Endothelial cell of umbilical vein (primary cell): ENCODE measurements around the gene SHISA9. TPM values are rescaled to one million over a fixed set of nuclear protein-coding genes. Genes with fewer than 3 reads are reported as not detected.

ENCODE experiments used
- BruUV-seq: library from RNA; stranded (reverse); fragments of 400-500 nt; replicated peaks from 2 replicates; lab custom pipeline; 2021; lab: Mats Ljungman, UMichigan
- CTCF ChIA-PET: fragments of 300-600, 350-600 bp; sonication (Branson Sonifier 250); formaldehyde crosslinking; loops from one replicate; lab custom pipeline; 2021; ENCODE audit warnings: antibody characterized with exemption, inconsistent platforms; lab: Charles Lee
- POLR2A ChIA-PET: fragments of 300-600, 350-600 bp; sonication (Branson Sonifier 250); formaldehyde crosslinking; loops from one replicate; lab custom pipeline; 2021; ENCODE audit warnings: antibody characterized with exemption, inconsistent platforms; lab: Charles Lee
- DNase-seq: peaks from one replicate; pipeline ENCODE4 v3.0.0-alpha.2; 2011; ENCODE audit warnings: low read depth, low spot score
- FAIRE-seq: peaks from 2 replicates; lab custom pipeline; 2011; peaks lifted over from hg19 to GRCh38; lab: Jason Lieb, UNC
- H2AFZ ChIP-seq: 2 replicates; pipeline ENCODE4 v1.6.0; 2012; ENCODE audit warnings: low read depth, low read length, control low read depth, inconsistent platforms
- H3K27ac ChIP-seq: 2 replicates; pipeline ENCODE4 v1.5.1; 2011; ENCODE audit warnings: low read depth, mild to moderate bottlenecking, control low read depth, low read length, moderate library complexity; ENCODE audit not compliant: insufficient read depth
- H3K27me3 ChIP-seq, 2 experiments: 2 replicates each; pipeline versions ENCODE4 v1.6.0 to v1.6.1; 2011; ENCODE audit warnings: low read length in 2 of 2, mixed read lengths in 1 of 2; ENCODE audit not compliant: control insufficient read depth in 2 of 2, insufficient read depth in 2 of 2
- H3K36me3 ChIP-seq, 2 experiments: 2 replicates in 1 of 2; 3 replicates in 1 of 2; pipeline ENCODE4 v1.5.1; 2011; ENCODE audit warnings: low read length in 2 of 2, mild to moderate bottlenecking in 1 of 2, moderate library complexity in 1 of 2; ENCODE audit not compliant: control insufficient read depth in 2 of 2, insufficient read depth in 2 of 2; ENCODE audit errors: extremely low read depth in 1 of 2
- H3K4me1 ChIP-seq: 3 replicates; pipeline ENCODE4 v1.5.1; 2011; ENCODE audit warnings: mild to moderate bottlenecking, low read length; ENCODE audit not compliant: control insufficient read depth, insufficient read depth; ENCODE audit errors: extremely low read depth
- H3K4me2 ChIP-seq: 2 replicates; pipeline ENCODE4 v1.6.1; 2011; ENCODE audit warnings: low read length, control low read depth, mixed read lengths; ENCODE audit not compliant: insufficient read depth
- H3K4me3 ChIP-seq, 3 experiments: fragments of 200-600 bp in 1 of 3; sonication (generic), shearing (Covaris generic) in 1 of 3; replicated peaks in 1 of 3; 2 replicates each; pipeline ENCODE4 v1.5.1; 2011 to 2016; ENCODE audit warnings: control low read depth in 3 of 3, low read length in 3 of 3, mild to moderate bottlenecking in 2 of 3, inconsistent platforms in 1 of 3, low read depth in 1 of 3, moderate library complexity in 1 of 3; ENCODE audit not compliant: insufficient read depth in 1 of 3
- H3K79me2 ChIP-seq: 2 replicates; pipeline ENCODE4 v1.6.0; 2012; ENCODE audit warnings: low read length, inconsistent platforms; ENCODE audit not compliant: control insufficient read depth, insufficient read depth
- H3K9ac ChIP-seq: replicated peaks from 2 replicates; pipeline ENCODE3; 2011; ENCODE audit warnings: low read length, control low read depth; ENCODE audit not compliant: insufficient read depth; ENCODE audit errors: extremely low read depth
- H3K9me1 ChIP-seq: replicated peaks from 3 replicates; pipeline ENCODE4 v1.6.0; 2011; ENCODE audit warnings: mild to moderate bottlenecking, low read length; ENCODE audit not compliant: control insufficient read depth, insufficient read depth; ENCODE audit errors: extremely low read depth
- H3K9me3 ChIP-seq: replicated peaks from 2 replicates; pipeline ENCODE4 v1.5.1; 2012; ENCODE audit warnings: low read length, inconsistent platforms; ENCODE audit not compliant: control insufficient read depth, insufficient read depth
- H4K20me1 ChIP-seq: replicated peaks from 2 replicates; pipeline ENCODE3; 2011; ENCODE audit warnings: mild to moderate bottlenecking, low read length; ENCODE audit not compliant: control insufficient read depth, insufficient read depth; ENCODE audit errors: extremely low read depth
- CTCF ChIP-seq, 2 donors: IDR thresholded peaks; 1 replicate in 1 of 2; 2 replicates in 1 of 2; pipeline ENCODE4 v1.5.1; 2011; ENCODE audit warnings: low read length in 2 of 2, mild to moderate bottlenecking in 2 of 2, moderate library complexity in 2 of 2, control low read depth in 1 of 2, inconsistent platforms in 1 of 2, low read depth in 1 of 2; ENCODE audit not compliant: insufficient read depth in 1 of 2; ENCODE audit errors: extremely low read depth in 1 of 2
- EZH2 ChIP-seq: IDR thresholded peaks from 2 replicates; pipeline ENCODE4 v1.6.1; 2012; ENCODE audit warnings: borderline replicate concordance, low read depth, mild to moderate bottlenecking, moderate library complexity, low read length, inconsistent platforms; ENCODE audit not compliant: severe bottlenecking
- FOS ChIP-seq: IDR thresholded peaks from 2 replicates; pipeline ENCODE4 v1.6.1; 2011; ENCODE audit warnings: mild to moderate bottlenecking, low read length, moderate library complexity, borderline replicate concordance; ENCODE audit not compliant: insufficient read depth
- GATA2 ChIP-seq: IDR thresholded peaks from 2 replicates; pipeline ENCODE4 v1.7.0; 2011; ENCODE audit warnings: low read depth, mild to moderate bottlenecking, moderate library complexity, mixed read lengths, low read length; ENCODE audit not compliant: insufficient read length, insufficient read depth
- JUN ChIP-seq: IDR thresholded peaks from 2 replicates; pipeline ENCODE4 v1.6.1; 2011; ENCODE audit warnings: borderline replicate concordance, low read depth; ENCODE audit not compliant: insufficient read length, insufficient read depth
- MAX ChIP-seq: IDR thresholded peaks from 2 replicates; pipeline ENCODE4 v1.6.1; 2011; ENCODE audit not compliant: insufficient read depth, insufficient read length
- MYC ChIP-seq: IDR thresholded peaks from one replicate; pipeline ENCODE4 v1.6.1; 2011; ENCODE audit warnings: mild to moderate bottlenecking, low read depth, low read length
- POLR2A ChIP-seq: IDR thresholded peaks from 2 replicates; pipeline ENCODE4 v1.6.1; 2012; ENCODE audit warnings: low read depth, mild to moderate bottlenecking, control low read depth, low read length
- POLR2AphosphoS5 ChIP-seq: IDR thresholded peaks from 2 replicates; pipeline ENCODE4 v1.6.1; 2012; ENCODE audit warnings: low read depth, mild to moderate bottlenecking, control low read depth, low read length, moderate library complexity; ENCODE audit not compliant: insufficient read depth
- dilution Hi-C: fragments of 300-500 bp; cut with MboI; formaldehyde crosslinking; loops from one replicate; pipeline ENCODE4 v1.15.0; 2019; ENCODE audit warnings: low sequenced_read_pairs; ENCODE audit not compliant: extremely low pct_ligation_motif_present
- intact Hi-C: fragments of 100-400 bp; cut with micrococcal nuclease; formaldehyde crosslinking; loops from one replicate; pipeline ENCODE4 v1.10.0; 2022
- polyA plus RNA-seq, 4 experiments: library from polyadenylated mRNA; depleted of rRNA in 3 of 4; stranded (reverse) in 3 of 4; unstranded in 1 of 4; fragments of >200 nt; gene quantifications; 2 replicates each; pipeline versions ENCODE4 v1.2.1 to v1.2.3, GENCODE V29; 2011 to 2012; ENCODE audit warnings: missing spikeins in 1 of 4
- total RNA-seq: library from RNA; stranded (reverse); gene quantifications from 2 replicates; pipeline ENCODE4 v1.2.3, GENCODE V29; 2021

Gene SHISA9
- total and polyA plus RNA-seq, 2 donors (not counting 3 experiments of a cell fraction or from before 2014, with no cell fraction given) = not detected

- H3K79me2 ChIP-seq = no peaks in the 10 kb centered on the region
- no peak overlapping the region for H3K4me3 ChIP-seq
- TF ChIP-seq GATA2 = no peak
- TF ChIP-seq POLR2A = no peak
- no peak for TF ChIP-seq MYC
- TF ChIP-seq MAX = no peak
- no peak for TF ChIP-seq EZH2
- TF ChIP-seq JUN = no peak
- no peak for TF ChIP-seq FOS
- no peak for TF ChIP-seq POLR2AphosphoS5
- no peak for TF ChIP-seq CTCF (IDR thresholded peaks at IDR 0.05; ENCODE audit: extremely low read depth in 1 of 2, insufficient read depth in 1 of 2, low read depth in 1 of 2, low read length in 2 of 2)
- H4K20me1 ChIP-seq = no peaks in the 10 kb centered on the region
- dilution Hi-C loops (no loop called here), intact Hi-C loops (no loop called here)
- FAIRE-seq = no peak
- H3K9ac ChIP-seq = no peak overlapping the region
- no peak overlapping the region for H3K4me2 ChIP-seq
- H3K27me3 ChIP-seq = no peaks in the 10 kb centered on the region
- no peaks in the 10 kb centered on the region for H3K4me1 ChIP-seq
- ChIA-PET POLR2A (no interaction called here), CTCF (no interaction called here)
- DNase-seq = no peak
- H3K9me1 ChIP-seq = no peaks in the 10 kb centered on the region
- H3K9me3 ChIP-seq = no peaks in the 10 kb centered on the region
- H3K27ac ChIP-seq = no peak overlapping the region
- no peak overlapping the region for H2AFZ ChIP-seq
- no peaks in the 10 kb centered on the region for H3K36me3 ChIP-seq
- BruUV-seq = no TSS peak
These were observed 129.4 kb downstream of the SHISA9 start for GRCh38 chr16:13030769-13031168.
